ENCODE results near the gene MORN1. TPM values are rescaled to one million over a fixed set of nuclear protein-coding genes. Genes with fewer than 3 reads are reported as not detected.

MORN1 gene
- total RNA-seq, 4 donors from 2014 or later: 4.9 to 21.5 (median 15.9) TPM

GRCh38 chr1:2346691-2347408 lies 44.5 kb downstream of the MORN1 start:
- no peak for DNase-seq
- no peaks in the 10 kb centered on the region for H3K4me1 ChIP-seq
- no peaks in the 10 kb centered on the region for H3K9me3 ChIP-seq
- no peaks in the 10 kb centered on the region for H3K27me3 ChIP-seq
- H3K4me3 ChIP-seq: no peak overlapping the region
- TF ChIP-seq POLR2A (IDR thresholded peaks at IDR 0.05): no peak
- no peak for TF ChIP-seq CTCF (IDR thresholded peaks at IDR 0.05)
- no peak overlapping the region for H3K27ac ChIP-seq
- H3K36me3 ChIP-seq: no peaks in the 10 kb centered on the region

GRCh38 chr1:2345297-2346075 lies 45.9 kb downstream of the MORN1 start:
- Histone ChIP-seq H3K4me3 (no peak overlapping the region), H3K27me3 (no peaks in the 10 kb centered on the region), H3K4me1 (no peaks in the 10 kb centered on the region), H3K9me3 (no peaks in the 10 kb centered on the region), H3K36me3 (no peaks in the 10 kb centered on the region), H3K27ac (no peak overlapping the region)
- no peak for DNase-seq
- TF ChIP-seq POLR2A (IDR thresholded peaks at IDR 0.05) (no peak), CTCF (IDR thresholded peaks at IDR 0.05) (no peak)

- H3K4me1 ChIP-seq: no peaks in the 10 kb centered on the region
- H3K4me3 ChIP-seq: no peak overlapping the region
- no peaks in the 10 kb centered on the region for H3K9me3 ChIP-seq
- TF ChIP-seq CTCF (IDR thresholded peaks at IDR 0.05) (no peak), POLR2A (IDR thresholded peaks at IDR 0.05) (no peak)
- H3K27ac ChIP-seq: no peak overlapping the region
- no peaks in the 10 kb centered on the region for H3K27me3 ChIP-seq
- H3K36me3 ChIP-seq: no peaks in the 10 kb centered on the region
- DNase-seq: no peak
Measured at GRCh38 chr1:2344744-2345296, 46.5 kb downstream of the MORN1 start.

- TF ChIP-seq POLR2A (IDR thresholded peaks at IDR 0.05) (no peak), CTCF (IDR thresholded peaks at IDR 0.05) (no peak)
Measured at GRCh38 chr1:2344121-2344681, 47.2 kb downstream of the MORN1 start.

GRCh38 chr1:2343023-2343935 lies 48.1 kb downstream of the MORN1 start:
- Histone ChIP-seq H3K27ac (no peak overlapping the region), H3K4me1 (no peaks in the 10 kb centered on the region), H3K9me3 (no peaks in the 10 kb centered on the region), H3K4me3 (no peak overlapping the region), H3K36me3 (no peaks in the 10 kb centered on the region), H3K27me3 (no peaks in the 10 kb centered on the region)
- TF ChIP-seq POLR2A (IDR thresholded peaks at IDR 0.05): no peak
- TF ChIP-seq CTCF (IDR thresholded peaks at IDR 0.05): no peak
- no peak for DNase-seq

More at GRCh38 chr1:2344121-2344681, 47.2 kb downstream of the MORN1 start:
- H3K27me3 ChIP-seq: no peaks in the 10 kb centered on the region
- H3K9me3 ChIP-seq: no peaks in the 10 kb centered on the region
- H3K27ac ChIP-seq: no peak overlapping the region
- DNase-seq: no peak
- no peaks in the 10 kb centered on the region for H3K4me1 ChIP-seq
- no peak overlapping the region for H3K4me3 ChIP-seq
- no peaks in the 10 kb centered on the region for H3K36me3 ChIP-seq
